HS-5 (cell line): ENCODE results near the gene AKT2.
A peak's percentile ranks its signal among the peaks of the same experiment; 100 is the strongest.
"Not testable (repeated sequence)": the region's sequence is repeated elsewhere in the genome, so short reads cannot be mapped to it uniquely, and the experiment has no call there.

Experiments used
- DNase-seq: peaks from one replicate; pipeline ENCODE4 v3.0.0-alpha.2; 2012; ENCODE audit warnings: low read depth

The AKT2 gene

GRCh38 chr19:40284501-40285352 lies at the start of gene AKT2:
TSS of gene AKT2 (minus strand) at chr19:40285345. CDS start at chr19:40265267, 20,078 bp downstream.
- DNase-seq = no peak

GRCh38 chr19:40333083-40333482 lies 47.9 kb upstream of the AKT2 start:
- not testable (repeated sequence) for DNase-seq

GRCh38 chr19:40332669-40333068 lies 47.5 kb upstream of the AKT2 start:
- no peak for DNase-seq

GRCh38 chr19:40331052-40331451 lies 45.9 kb upstream of the AKT2 start:
- DNase-seq = no peak

- no peak for DNase-seq
Measured at GRCh38 chr19:40326201-40326600, 41.1 kb upstream of the AKT2 start.

- no peak for DNase-seq
Measured at GRCh38 chr19:40323705-40324104, 38.6 kb upstream of the AKT2 start.

- no peak for DNase-seq
Measured at GRCh38 chr19:40322951-40323615, 37.9 kb upstream of the AKT2 start.

GRCh38 chr19:40322271-40322610 lies 37.1 kb upstream of the AKT2 start:
- DNase-seq = no peak

GRCh38 chr19:40321566-40322270 lies 36.6 kb upstream of the AKT2 start:
- no peak for DNase-seq

- no peak for DNase-seq
Measured at GRCh38 chr19:40321076-40321475, 35.9 kb upstream of the AKT2 start.

- no peak for DNase-seq
Measured at GRCh38 chr19:40320558-40320935, 35.4 kb upstream of the AKT2 start.

- DNase-seq = no peak
Measured at GRCh38 chr19:40317338-40317737, 32.2 kb upstream of the AKT2 start.

- DNase-seq = no peak
Measured at GRCh38 chr19:40315812-40316470, 30.8 kb upstream of the AKT2 start.

GRCh38 chr19:40314656-40315055 lies 29.5 kb upstream of the AKT2 start:
- no peak for DNase-seq

- DNase-seq = no peak
Measured at GRCh38 chr19:40313229-40313983, 28.3 kb upstream of the AKT2 start.

GRCh38 chr19:40312533-40312932 lies 27.4 kb upstream of the AKT2 start:
- DNase-seq = no peak

GRCh38 chr19:40309666-40310065 lies 24.5 kb upstream of the AKT2 start:
- DNase-seq = no peak

GRCh38 chr19:40305403-40305802 lies 20.3 kb upstream of the AKT2 start:
- peak; percentile 49 for DNase-seq

GRCh38 chr19:40304306-40304705 lies 19.2 kb upstream of the AKT2 start:
- no peak for DNase-seq

GRCh38 chr19:40303765-40304164 lies 18.6 kb upstream of the AKT2 start:
- no peak for DNase-seq

- DNase-seq = no peak
Measured at GRCh38 chr19:40302224-40303011, 17.3 kb upstream of the AKT2 start.
